Skin of body (tissue), 2 donors: Measurements from ENCODE around the gene CHAC2. TPM values are rescaled to one million over a fixed set of nuclear protein-coding genes. Genes with fewer than 3 reads are reported as not detected.
"Not testable (repeated sequence)": the region's sequence is repeated elsewhere in the genome, so short reads cannot be mapped to it uniquely, and the experiment has no call there.

Source experiments
- DNase-seq: peaks from one replicate; lab custom pipeline; 2025; lab: John Stamatoyannopoulos, UW
- total RNA-seq: library from RNA; depleted of rRNA; stranded (reverse); fragments of >200 nt; gene quantifications from one replicate; pipeline ENCODE4 v1.2.3, GENCODE V29; 2014

Gene CHAC2
- total RNA-seq, 1 donor from 2014 or later, result 1.4 TPM

DNA sequence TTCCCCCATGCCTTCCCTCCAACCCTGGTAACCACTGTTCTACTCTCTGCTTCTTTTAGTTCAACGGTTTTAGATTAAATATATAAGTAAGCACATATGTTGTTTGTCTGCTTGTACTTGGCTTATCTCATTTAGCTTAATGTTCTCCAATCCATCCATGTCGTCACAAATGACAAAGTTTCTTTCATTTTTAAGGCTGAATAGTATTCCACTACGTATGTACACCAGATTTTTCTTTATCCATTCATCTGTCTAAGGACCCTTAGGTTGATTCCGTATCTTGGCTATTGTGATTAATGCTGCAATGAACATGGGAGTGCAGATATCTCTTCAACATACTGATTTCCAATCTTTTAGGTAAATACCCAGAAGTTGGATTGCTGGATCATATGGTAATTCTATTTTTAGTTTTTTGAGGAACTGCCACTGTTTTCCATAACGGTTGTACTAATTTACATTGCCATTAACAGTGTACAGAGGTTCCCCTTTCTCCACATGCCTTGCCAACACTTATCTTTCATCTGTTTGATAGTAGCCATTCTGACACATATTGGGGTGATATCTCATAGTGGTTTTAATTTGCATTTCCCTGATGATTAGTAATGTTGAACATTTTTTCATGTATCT is 11.0 kb downstream of the CHAC2 start:
- DNase-seq, result no peak

DNA sequence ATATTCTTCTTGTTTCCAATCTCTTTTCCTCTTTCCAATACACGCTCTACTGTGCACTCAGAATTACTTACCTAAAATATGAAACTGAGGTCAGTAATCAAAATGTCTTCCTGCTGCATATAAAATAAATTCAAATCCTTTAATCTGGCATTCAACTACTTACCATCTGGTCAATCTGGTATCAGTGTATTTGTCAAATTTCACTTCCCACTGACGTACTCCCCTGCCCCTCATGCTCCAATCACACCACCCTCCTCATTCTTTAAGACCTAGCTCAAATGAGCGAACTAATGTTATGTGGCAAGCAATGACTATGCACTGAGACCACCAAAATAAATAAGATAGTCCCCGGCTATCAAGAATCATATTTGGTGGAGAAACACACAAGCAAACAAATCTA is 12.5 kb downstream of the CHAC2 start:
- DNase-seq, result no peak

DNA sequence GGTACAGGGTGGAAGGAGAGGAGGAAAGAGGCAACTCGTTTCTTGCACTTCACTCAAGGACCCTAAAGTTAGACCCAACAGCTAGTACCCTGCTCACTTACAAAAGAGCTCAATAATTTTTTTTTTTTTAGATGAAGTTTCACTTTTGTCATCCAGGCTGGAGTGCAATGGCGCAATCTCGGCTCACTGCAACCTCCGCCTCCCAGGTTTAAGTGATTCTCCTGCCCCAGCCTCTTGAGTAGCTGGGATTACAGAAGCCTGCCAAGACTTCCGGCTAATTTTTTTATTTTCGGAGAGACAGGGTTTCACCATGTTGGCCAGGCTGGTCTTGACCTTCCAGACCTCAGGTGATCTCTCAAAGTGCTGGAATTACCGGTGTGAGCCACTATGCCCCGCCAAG is 15.1 kb downstream of the CHAC2 start:
- DNase-seq, result no peak

DNA sequence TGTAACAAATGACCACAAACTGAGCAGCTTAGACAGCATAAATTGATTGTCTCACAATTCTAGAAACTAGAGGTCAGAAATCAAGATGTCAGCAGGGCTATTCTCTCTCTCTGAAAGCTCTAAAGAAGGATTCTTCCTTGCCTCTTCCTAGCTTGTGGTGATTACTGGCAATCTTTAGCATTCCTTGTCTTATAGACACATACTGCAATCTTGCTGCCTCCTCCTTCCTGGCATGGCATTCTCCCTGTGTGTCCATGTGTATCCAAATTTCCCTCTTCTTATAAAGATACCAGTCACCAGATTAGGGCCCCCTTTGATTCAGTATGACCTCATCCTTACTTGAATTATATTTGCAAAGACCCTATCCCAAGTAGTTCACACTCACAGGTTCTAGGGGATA is 16.8 kb downstream of the CHAC2 start:
- DNase-seq, result no peak

DNA sequence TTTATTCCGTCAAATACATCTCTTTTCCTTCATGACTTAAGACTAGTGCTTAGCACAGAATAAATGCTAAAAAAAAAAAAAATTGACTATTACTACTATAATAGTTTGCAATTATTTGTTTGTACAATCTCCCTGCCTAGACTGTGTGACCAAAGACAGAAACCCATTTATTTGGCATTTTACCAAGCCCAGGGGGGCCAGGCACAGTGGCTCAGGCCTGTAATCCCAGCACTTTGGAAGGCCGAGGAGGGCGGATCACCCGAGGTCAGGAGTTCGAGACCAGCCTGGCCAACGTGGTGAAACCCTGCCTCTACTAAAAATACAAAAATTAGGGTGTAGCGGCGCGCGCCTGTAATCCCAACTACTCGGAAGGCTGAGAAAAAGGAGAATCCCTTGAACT is 17.8 kb downstream of the CHAC2 start:
- no peak for DNase-seq

DNA sequence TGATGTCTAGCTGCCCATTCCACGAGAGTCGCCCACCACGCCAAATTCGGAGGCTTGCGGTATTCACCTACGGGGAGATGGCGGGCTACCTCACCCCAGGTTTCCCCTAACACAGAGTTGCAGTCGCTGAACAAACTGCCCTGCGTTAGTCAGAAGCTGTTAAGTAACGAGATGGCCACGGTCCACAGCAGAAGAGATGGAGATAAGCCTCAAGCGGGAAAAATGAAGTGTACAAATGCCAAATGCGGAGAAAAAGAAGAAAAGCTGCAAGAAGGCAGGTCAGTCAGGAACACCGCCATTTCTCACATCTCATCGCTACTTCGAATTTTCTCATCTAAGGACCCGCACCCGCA is 18.7 kb downstream of the CHAC2 start:
- DNase-seq, result no peak

DNA sequence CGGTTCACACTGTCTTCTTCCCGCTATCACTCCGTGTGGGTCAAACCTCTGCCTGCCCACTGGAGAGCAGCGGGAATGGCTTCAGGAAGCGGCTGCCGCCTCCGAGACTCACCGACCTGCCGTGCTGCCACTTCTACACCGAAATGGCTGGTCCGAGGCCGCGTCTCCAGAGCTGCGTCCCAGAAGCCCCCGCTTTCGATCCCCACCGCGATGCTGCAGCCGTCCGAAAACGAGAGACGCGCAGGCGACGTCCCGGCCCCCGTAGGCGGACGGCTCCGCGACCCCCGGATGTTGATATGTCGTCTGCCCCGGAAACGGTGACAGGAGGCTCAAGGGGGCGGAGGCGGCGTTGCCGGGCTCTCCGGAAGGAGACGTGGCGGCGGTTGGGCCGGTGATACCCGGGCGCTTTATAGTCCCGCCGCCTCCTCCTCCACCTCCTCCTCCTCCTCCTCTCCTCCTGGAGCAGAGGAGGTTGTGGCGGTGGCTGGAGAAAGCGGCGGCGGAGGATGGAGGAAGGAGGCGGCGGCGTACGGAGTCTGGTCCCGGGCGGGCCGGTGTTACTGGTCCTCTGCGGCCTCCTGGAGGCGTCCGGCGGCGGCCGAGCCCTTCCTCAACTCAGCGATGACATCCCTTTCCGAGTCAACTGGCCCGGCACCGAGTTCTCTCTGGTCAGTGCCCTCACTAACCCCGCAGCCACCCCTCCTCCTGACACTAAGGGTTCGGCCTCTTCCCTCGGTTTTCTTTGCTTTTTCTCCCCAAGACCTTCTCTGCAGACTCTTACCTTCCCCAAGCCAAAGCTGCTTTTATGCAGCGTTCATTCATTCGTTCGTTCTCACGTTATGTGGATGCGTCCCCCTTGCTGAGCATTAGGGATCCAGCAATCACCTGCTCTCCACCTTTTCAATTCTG is 19.4 kb downstream of the CHAC2 start, which contains the start of the genes ASB3 and ERLEC1:
Gene ASB3 (minus strand): TSS at position 249 of the 909 bp plus-strand sequence. CDS start 21,381 bp downstream, outside the sequence.
Gene ERLEC1 (plus strand): TSS at position 340 of the 909 bp plus-strand sequence. CDS start 167 bp downstream, at position 507.
- DNase-seq, result peak; percentile 94

DNA sequence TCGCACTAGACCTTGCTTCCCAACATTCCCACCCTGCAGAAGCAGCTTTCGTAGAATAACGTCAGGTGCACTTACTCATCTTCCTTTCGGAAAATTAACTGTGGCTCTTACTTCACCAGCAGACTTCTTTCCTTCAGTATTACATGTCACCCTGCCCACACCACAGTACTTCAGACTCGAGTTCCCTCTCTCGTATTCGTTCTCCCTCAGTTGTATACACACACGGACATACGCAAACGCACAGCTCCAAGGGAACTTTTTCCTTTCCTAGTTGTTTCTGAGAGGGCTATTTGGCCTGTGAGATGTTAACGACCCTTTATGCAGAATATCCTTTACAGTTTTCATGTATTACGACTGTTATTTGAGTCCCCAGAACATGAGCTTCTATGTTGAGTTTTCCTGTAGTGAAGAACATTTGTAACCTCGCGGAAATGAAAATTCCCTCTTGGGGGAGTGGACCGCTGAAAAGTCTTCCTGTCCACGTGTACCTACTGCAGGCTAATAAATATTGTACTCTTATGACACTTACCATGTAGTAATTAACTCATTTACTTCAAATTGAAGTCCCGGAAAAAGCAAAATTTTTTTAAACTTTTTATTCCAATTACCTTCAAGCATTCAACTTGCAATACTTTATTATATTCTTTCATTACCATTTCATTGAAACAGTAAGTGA is 20.1 kb downstream of the CHAC2 start:
- DNase-seq, result no peak

DNA sequence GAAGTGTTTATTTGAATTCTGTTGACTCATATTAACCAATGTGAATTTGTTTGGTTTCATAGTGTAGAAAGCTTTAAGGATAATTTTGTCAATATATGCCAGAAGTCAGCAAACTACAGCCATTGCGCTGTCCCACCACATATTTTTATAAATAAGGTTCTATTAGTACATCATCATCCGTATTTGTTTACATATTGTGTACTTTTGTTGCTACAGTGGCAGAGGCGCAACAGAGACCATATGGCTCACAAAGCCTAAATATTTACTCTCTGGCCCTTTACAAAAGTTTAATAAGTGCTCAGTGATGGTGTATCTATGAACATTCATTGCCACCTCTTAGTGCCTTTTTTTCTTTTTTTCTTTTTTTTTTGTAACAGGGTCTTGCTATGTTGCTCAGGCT is 25.7 kb downstream of the CHAC2 start:
- DNase-seq, result no peak

DNA sequence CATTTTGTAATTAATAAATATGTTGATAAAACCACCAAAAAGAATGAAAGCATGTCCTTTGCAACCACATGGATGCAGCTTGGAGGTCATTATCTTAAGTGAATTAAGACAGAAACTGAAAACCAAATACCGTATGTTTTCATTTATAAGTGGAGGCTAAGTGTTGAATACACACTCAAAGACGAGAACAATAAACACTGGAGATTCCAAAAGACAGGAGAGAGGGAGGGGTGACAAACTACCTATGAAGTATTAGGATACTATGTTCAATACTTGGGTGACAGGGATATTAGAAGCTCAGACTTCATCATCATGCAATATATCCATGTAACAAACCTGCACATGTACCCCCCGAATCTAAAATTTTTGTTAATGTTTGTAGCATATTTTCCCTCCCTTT is 26.2 kb downstream of the CHAC2 start:
- no peak for DNase-seq

DNA sequence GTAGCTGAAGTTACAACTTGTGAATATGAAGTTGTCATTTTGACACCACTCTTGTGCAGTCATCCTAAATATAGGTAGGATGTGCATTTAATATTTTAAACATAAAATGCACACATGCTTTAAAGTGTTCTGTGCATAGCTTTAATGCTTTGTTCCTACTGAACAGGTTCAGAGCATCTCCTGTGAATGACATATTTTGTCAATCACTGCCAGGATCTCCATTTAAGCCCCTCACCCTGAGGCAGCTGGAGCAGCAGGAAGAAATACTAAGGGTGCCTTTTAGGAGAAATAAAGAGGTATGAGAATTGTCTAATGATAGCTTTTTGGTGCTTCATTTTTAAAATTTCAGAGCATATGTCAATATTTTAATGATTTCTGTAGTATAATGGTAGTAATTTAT is 33.9 kb downstream of the CHAC2 start:
- no peak for DNase-seq

DNA sequence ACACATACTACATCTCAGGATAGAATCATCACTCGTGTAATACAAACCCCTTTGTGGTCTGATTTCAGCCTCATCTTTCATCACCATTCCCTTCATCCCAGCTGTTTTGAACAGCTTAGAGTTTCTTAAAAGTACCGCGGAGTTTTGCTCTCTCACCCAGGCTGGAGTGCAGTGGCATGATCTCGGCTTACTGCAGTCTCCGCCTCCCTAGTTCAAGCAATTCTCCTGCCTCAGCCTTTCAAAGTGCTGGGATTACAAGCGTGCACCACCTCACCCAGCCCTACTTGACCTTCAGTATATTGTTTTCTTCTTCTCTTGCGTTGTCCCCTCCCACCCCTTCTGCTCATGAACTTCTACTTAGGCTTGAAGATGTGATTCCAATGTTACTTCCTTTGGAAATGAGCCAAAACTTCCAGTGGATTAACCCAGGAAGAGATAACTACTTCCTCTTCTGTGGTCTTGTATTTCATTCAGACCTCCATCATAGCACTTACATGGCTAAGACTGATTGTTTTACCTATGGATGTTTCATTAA is 35.1 kb downstream of the CHAC2 start:
- DNase-seq, result no peak

DNA sequence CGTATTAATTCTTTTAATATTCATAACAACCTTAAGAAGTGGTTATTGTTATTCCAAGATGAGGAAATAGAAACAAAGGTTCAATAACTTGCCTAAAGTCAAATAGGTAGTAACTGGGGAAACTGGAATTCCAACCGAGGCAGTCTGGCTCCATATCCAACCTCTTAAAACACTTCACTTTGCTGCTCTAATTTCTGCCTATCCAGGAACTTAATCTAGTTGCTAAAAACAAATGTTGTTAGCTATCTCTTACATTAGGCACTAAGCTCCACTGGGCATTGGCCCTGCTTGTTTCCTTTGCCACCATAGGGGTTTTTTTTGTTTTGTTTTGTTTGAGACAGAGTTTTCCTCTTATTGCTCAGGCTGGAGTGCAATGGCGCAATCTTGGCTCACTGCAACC is 44.0 kb downstream of the CHAC2 start:
- DNase-seq, result no peak

DNA sequence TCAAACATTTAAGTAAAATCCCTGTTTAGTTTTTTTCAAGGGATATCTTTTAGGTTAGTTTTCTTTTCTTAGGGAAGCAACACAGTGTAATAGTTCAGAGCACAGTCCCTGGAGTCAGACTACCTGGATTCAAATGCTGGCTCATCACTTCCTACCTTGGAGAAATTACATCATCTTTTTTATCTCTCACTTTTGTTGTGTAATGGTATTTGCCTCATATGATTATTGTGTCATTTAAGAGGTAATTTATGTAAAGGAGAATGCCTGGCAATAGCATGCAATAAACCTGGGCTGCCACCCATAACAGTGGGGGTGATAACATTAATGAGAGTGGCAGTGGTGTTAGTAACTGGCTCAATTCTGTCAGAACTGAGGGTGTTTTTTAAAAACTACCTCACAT is 45.5 kb downstream of the CHAC2 start:
- no peak for DNase-seq

DNA sequence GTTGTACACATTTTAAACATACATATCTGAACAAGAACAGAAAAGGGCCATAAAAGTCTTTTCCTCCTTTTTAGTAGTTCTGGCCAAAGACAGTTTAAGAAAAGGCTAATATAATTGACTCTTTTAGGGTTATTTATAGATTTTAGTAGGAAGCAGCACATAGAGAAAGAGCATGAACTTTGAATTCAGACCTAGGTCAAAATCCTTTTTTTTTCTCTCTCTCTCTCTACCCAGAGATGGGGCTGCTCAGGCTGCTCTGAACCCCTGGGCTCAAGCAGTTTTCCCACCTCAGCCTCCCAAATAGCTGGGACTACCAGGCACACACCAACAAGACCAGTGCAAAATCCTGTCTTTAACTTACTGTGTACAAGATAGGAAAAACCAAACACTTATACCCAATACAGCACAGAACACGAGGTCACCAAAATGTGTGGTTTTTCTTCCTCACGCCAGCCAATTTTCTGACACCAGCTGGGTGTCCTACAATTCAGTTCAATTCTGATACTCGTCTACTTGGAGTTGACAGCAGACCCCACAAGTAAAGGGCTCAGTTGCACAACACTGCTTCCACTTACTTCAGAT is 51.3 kb downstream of the CHAC2 start:
- no peak for DNase-seq

DNA sequence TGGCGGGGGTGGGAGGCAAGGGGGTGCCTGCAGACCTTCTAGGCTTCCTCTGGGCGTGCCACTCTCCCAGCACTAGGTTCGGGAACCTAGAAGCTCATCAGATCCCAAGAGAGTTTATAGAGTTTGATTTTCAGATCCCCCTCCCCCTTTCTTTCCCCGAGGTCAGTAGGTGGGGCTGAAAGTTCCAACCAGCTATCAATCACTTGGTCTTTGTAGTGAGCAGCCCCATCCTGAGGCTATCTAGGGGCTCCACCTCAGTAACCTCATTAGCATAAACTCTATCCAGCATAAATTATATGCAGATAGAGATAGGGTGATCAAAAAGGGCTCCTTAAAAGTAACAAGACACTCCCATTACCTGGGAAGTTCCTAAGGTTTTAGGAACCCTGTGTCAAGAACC is 52.0 kb downstream of the CHAC2 start:
- no peak for DNase-seq

DNA sequence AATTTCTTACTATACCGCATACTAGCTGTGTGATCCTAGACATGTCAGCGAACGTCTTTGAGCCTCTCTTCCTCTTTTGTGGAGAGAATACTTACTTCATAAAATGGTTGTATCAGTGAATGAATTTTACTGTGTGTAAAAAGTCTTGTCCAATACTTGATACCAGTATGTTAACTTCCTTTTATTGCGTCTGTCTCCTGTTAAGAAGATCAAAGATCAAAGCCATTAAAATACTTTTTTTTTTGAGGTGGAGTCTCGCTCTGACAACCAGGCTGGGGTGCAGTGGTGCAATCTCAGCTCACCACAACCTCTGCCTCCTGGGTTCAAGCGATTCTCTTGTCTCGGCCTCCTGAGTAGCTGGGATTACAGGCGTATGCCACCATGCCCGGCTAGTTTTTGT is 52.4 kb downstream of the CHAC2 start:
- no peak for DNase-seq

DNA sequence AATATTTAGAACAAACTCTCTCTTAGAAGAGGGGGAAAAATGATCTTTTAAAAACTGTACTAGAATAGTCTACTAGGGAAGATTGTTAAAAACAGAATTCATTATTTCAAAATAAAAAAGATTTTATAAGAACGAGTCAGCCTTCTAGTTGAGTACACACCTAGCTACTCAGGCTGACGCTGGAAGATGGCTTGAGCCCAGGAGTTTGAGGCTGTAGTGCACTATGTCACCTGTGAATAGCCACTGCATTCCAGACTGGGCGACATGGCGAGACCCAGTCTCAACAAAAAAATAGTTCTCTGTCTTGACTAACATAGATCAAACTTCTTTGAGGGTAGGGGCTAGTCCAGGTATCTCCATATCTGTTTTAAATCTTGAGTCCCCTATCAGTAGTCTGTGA is 53.1 kb downstream of the CHAC2 start:
- no peak for DNase-seq

DNA sequence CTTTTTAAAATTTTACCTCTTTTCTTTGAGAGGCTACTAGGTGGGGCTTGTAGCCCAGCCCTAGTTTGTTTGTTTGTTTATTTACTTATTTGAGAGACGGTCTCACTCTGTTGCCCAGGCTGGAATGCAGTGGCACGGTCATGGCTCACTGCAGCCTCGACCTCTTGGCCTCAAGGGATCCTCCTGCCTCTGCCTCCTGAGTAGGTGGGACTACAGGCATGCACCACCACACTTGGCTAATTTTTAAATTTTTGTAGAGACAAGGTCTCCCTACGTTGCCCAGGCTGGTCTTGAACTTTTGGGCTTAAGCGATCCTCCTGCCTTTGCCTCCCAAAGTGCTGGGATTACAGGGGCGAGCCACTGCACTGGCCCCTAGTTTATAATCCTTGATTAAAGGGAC is 54.2 kb downstream of the CHAC2 start:
- DNase-seq, result no peak

DNA sequence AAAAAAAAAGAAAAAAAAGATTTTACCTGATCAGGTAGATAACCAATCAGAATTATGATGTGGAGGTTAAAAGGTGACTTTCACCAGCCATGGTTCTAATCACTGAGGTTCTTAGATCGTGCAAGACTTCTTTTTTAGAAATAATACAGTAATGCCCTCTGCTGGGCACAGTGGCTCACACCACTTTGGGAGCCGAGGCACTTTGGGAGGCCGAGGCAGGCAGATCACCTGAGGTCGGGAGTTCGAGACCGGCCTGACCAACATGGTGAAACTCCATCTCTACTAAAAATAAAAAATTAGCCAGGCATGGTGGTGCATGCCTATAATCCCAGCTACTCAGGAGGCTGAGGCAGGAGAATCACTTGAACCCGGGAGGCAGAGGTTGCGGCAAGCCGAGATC is 56.0 kb downstream of the CHAC2 start:
- not testable (repeated sequence) for DNase-seq
